GM12872 (cell line): Measurements from ENCODE around the gene DEAF1.

Source experiments
- TF ChIP-seq, protein P1 (sequence below): IDR thresholded peaks from 3 replicates; pipeline ENCODE4 v1.5.1; 2011; ENCODE audit warnings: low read depth, mild to moderate bottlenecking, low read length, moderate library complexity; ENCODE audit not compliant: insufficient read depth

DEAF1 gene

DNA sequence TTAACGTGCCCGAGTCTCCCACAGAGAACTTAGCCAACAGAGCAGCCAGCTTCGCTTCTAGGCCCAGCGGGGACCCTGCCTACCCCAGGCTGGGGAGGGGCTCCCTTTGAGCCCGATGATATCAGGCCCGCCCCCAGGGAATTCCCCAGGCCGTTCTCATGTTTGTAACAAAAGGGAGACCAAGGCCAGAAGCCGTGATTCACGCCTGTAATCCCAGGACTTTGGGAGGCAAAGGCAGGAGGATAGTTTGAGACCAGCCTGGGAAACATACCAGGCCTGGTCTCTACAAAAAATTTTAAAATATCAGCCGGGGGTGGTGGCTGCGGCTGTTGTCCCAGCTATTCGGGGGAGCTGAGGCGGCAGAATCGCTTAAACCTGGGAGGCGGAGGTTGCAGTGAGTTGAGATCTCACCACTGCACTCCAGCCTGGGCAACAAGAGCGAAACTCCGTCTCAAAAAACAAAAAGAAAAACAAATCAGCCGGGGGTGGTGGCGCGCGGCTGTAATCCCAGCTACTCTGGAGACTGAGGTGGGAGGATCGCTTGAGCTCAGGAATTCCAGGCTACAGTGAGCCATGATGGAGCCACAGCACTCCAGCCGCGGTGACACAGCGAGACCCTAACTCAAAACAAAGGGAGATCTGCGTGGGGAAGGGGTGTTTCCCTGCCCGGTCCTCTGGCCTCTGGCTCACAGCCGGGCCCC, 56.2 kb downstream of the DEAF1 start:
- TF ChIP-seq, protein P1, sequence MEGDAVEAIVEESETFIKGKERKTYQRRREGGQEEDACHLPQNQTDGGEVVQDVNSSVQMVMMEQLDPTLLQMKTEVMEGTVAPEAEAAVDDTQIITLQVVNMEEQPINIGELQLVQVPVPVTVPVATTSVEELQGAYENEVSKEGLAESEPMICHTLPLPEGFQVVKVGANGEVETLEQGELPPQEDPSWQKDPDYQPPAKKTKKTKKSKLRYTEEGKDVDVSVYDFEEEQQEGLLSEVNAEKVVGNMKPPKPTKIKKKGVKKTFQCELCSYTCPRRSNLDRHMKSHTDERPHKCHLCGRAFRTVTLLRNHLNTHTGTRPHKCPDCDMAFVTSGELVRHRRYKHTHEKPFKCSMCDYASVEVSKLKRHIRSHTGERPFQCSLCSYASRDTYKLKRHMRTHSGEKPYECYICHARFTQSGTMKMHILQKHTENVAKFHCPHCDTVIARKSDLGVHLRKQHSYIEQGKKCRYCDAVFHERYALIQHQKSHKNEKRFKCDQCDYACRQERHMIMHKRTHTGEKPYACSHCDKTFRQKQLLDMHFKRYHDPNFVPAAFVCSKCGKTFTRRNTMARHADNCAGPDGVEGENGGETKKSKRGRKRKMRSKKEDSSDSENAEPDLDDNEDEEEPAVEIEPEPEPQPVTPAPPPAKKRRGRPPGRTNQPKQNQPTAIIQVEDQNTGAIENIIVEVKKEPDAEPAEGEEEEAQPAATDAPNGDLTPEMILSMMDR, result no peak

DNA sequence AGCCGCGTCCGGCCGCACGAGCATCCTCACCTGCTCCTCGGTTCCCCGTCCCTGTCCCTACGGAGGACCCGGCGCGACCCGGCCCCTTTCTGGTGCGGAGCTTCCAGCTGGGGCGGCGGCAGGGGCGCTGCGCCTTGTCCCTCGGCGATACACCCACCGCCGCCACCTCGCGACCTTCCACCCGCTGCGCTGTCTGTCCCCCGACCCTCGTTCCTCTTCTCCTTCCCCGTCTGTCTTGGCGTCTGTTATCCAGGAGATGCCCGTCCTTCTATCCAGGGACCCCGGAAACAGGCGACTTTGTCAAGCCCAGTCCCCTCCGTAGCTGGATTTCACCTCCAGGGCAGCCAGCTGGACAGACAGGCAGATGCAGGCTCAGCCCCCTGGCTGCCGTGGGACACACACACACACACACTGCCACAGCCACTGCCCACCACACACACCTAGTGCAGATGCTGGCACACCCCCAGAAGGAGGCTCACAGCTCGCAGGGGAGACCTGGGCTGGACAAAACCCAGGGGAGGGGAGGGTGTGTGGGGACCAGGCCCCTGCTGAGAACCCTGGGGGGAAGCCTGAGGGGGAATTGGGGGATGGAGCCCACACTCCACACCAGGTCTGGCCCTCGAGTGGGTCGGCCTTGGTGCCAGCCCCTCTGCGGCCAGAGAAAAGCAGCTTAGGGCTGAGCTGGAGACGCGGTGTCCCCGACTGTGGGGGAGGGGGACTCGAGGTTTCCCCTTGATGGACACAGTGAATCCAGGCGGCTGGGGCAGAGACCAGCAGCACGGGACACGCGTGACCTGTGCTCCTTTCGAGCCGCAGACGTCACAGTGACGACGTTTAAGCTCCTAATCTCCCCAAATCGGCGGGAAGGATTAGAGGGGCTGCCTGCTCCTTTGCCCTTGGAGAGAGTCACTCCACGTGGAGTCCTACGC, 57.2 kb downstream of the DEAF1 start:
- TF ChIP-seq, protein P1, result no peak

DNA sequence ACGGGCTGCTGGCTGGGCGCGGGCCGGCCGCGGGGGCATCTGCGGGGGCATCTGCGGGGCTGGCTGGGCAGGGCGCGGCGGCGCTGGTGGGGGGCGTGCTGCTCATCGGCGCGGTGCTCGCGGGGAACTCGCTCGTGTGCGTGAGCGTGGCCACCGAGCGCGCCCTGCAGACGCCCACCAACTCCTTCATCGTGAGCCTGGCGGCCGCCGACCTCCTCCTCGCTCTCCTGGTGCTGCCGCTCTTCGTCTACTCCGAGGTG, 57.8 kb downstream of the DEAF1 start:
- TF ChIP-seq, protein P1, result no peak

DNA sequence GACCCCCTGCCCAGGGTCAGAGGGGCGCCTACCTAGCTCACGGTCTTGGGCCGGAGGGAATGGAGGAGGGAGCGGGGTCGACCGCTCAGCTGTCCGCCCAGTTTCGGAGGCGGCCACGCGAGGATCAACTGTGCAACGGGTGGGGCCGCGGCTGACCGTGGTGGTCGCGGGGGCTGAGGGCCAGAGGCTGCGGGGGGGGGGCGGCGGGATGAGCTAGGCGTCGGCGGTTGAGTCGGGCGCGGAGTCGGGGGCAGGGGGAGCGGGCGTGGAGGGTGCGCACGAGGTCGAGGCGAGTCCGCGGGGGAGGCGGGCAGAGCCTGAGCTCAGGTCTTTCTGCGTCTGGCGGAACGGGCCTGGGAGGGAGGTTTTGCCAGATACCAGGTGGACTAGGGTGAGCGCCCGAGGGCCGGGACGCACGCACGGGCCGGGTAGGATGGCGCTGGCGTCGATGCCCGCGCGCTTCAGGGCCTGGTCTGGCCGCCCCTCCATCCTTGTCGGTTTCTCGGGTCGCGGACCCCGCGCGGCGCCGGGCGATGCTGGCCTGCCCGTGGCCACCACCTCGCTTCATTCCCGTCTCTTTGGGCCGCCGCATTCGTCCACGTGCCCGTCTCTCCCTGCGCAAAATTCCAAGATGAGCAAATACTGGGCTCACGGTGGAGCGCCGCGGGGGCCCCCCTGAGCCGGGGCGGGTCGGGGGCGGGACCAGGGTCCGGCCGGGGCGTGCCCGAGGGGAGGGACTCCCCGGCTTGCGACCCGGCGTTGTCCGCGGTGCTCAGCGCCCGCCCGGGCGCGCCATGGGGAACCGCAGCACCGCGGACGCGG, 58.3 kb downstream of the DEAF1 start, which contains the start of gene DRD4:
DRD4 (plus strand) TSS at position 759 of the 822 bp plus-strand sequence; CDS start at position 795, 36 bp downstream.
- TF ChIP-seq, protein P1, result no peak

DNA sequence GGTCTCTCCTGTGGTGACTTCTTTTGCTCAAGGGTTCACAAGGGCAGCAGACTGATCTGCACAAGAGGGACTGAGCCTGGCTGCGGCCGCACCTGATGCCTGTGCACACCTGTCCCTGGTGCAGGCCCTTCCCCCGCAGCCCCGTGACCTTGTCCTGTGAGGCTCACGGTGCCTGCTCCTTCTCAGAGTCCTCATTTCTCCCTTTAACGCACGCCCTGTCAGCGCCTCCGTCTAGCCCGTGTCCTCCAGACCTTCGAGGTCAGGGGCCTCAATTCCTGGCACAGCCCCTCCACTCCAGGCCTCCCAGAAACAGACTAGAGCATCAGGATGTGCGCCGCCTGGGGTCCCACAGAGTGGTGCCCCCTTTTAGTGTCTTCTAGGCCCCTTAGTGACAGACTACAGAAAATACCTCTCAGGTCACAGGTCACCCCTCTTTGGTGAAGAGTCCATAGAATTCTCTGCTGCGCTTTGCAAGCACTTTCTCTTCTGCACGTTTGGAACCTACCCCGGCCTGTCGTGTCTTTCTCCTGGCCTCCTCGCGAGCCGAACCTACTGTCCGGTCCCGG, 59.0 kb downstream of the DEAF1 start:
- TF ChIP-seq, protein P1, result no peak

DNA sequence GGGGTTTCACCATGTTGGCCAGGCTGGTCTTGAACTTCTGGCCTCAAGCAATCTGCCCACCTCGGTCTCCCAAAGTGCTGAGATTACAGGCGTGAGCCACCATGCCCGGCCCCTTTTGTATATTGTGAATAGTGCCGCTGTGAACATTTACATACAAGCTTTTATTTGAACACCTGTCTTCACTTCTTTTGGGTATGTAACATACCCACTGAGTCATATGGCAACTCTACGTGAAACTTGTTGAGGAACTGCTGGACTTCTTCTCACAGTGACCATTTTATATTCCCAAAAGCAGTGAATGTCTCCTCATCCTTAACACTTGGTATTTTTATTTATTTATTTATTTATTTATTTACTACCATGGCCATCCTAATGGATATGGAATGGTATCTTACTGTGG, 64.2 kb downstream of the DEAF1 start:
- TF ChIP-seq, protein P1, result no peak

DNA sequence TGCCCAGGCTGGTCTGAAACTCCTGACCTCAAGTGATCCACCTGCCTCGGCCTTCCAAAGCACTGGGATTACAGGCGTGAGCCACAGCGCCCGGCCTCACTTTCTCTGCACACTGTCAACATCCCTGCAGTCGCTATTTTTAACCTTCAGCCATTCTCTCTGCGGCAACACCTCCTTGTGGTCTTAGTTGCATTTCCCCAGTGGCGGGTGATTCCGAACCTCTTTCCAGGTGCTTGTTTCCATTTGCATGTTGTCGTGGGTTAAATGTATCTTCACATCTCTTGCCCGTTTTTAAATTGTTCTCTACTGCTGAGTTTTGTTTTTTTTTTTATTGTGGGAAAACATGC, 65.8 kb downstream of the DEAF1 start:
- TF ChIP-seq, protein P1, result no peak
